ENCODE measurements around the gene PLCH2. TPM values are rescaled to one million over a fixed set of nuclear protein-coding genes. Genes with fewer than 3 reads are reported as not detected.

Gene PLCH2
- total and polyA plus RNA-seq, 2 of the 13 experiments (the other 11 are each of a cell fraction or from before 2014, with no cell fraction given) = 0.15 to 0.67 TPM

DNA sequence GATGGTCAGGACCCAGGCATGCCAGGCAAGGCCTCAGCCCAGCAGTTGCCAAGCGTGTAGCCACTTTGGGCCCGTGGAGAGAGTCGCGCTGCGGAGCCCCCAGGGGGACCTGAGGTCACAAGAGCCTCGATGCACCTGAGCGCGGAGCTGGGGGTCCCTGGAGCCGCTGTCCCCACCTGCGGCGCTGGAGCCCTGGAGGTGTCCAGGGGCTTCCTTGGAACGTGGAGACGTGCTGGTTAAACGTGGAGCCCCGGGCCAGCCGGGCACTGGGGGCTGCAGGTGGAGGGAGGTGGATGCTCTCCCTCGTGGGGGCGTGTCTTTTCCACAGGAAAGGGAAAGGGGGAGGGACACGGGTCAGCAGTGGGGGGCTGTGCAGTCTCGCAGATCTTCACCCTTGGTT, 3.1 kb downstream of the PLCH2 start:
- peaks cover 14 to 55% of the 10 kb centered on the region in 2 experiments; a peak in 4 of 5 replicates for H3K27me3 ChIP-seq (ENCODE audit: control insufficient read depth in 1 of 2, insufficient read depth in 2 of 2, low read length in 2 of 2)
- intact Hi-C loops (cut with micrococcal nuclease; ENCODE audit: unreplicated experiment) (no loop called here), in situ Hi-C loops (cut with HindIII; ENCODE audit: extremely low pct_ligation_motif_present, low pct_unique_long_range_greater_than_20kb) (no loop called here)
- H2AFZ ChIP-seq (ENCODE audit: low read length) = no peak overlapping the region
- no peak overlapping the region for H3K27ac ChIP-seq (ENCODE audit: extremely low read length, insufficient read depth, low read length)
- H4K20me1 ChIP-seq (ENCODE audit: insufficient read depth, low read length) = peaks cover 4% of the 10 kb centered on the region; the same call in 1 of the 2 replicates
- ATAC-seq (no peak), DNase-seq (ENCODE audit: low spot score) (no peak), FAIRE-seq (no peak)
- peaks cover 11% of the 10 kb centered on the region; the same call in 1 of the 2 replicates for H3K4me1 ChIP-seq (ENCODE audit: insufficient read depth, low read length)
- no peaks in the 10 kb centered on the region for H3K9me3 ChIP-seq (ENCODE audit: low read length)
- no peak overlapping the region for H3K4me2 ChIP-seq (ENCODE audit: low read depth, low read length)
- no peaks in the 10 kb centered on the region for H3K79me2 ChIP-seq (ENCODE audit: insufficient read depth, low read length)
- WGBS (ENCODE audit: low lambda C conversion rate) = 32% methylated on average over 10 of the region's 20 CpGs
- no peak overlapping the region for H3K9ac ChIP-seq (ENCODE audit: insufficient read depth, low read depth, low read length)
- POLR2A ChIA-PET = no interaction called here
- TF ChIP-seq NCOA2 (CRISPR knock-in tag; IDR thresholded peaks at IDR 0.05) (no peak), NFE2 (CRISPR knock-in tag; IDR thresholded peaks at IDR 0.05) (no peak), NFATC3 (CRISPR knock-in tag; IDR thresholded peaks at IDR 0.05) (no peak), EZH2 (conservative IDR thresholded peaks at IDR 0.05; ENCODE audit: low read depth, low read length) (no peak), ZFX (CRISPR knock-in tag; IDR thresholded peaks at IDR 0.05; ENCODE audit: low read depth) (no peak), HMG20A (CRISPR knock-in tag; IDR thresholded peaks at IDR 0.05; ENCODE audit: borderline replicate concordance) (no peak), PAF1 (CRISPR knock-in tag; IDR thresholded peaks at IDR 0.05) (no peak)
- TF ChIP-seq, protein P1, sequence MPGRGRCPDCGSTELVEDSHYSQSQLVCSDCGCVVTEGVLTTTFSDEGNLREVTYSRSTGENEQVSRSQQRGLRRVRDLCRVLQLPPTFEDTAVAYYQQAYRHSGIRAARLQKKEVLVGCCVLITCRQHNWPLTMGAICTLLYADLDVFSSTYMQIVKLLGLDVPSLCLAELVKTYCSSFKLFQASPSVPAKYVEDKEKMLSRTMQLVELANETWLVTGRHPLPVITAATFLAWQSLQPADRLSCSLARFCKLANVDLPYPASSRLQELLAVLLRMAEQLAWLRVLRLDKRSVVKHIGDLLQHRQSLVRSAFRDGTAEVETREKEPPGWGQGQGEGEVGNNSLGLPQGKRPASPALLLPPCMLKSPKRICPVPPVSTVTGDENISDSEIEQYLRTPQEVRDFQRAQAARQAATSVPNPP (CRISPR knock-in tag; IDR thresholded peaks at IDR 0.05) = no peak
- no peaks in the 10 kb centered on the region for H3K36me3 ChIP-seq (replicated peaks in 1 of 2; ENCODE audit: control insufficient read depth in 1 of 2, insufficient read depth in 2 of 2, low read length in 2 of 2)
- no peak overlapping the region for H3K4me3 ChIP-seq (replicated peaks in 1 of 3; ENCODE audit: insufficient read depth in 1 of 3, low read depth in 2 of 3, low read length in 3 of 3)
- BruUV-seq (replicated peaks) = no TSS peak
- CTCF ChIA-PET (ENCODE audit: low intra/inter-chr PET ratio, low total read pairs) = no interaction called here

DNA sequence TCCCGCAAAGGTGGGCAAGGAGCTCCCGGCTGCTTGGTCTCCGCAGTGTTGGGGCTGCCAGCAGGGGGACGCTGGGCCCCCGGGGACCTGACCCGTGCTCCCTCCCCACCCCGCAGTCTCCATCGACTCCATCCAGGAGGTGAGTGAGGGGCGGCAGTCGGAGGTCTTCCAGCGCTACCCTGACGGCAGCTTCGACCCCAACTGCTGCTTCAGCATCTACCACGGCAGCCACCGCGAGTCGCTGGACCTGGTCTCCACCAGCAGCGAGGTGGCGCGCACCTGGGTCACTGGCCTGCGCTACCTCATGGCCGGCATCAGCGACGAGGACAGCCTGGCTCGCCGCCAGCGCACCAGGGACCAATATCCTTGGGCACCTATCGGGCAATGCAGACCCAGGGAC, 3.5 kb downstream of the PLCH2 start:
- ChIA-PET CTCF (ENCODE audit: low intra/inter-chr PET ratio, low total read pairs) (no interaction called here), POLR2A (no interaction called here)
- Histone ChIP-seq H3K79me2 (ENCODE audit: insufficient read depth, low read length) (no peaks in the 10 kb centered on the region), H3K4me3 (replicated peaks in 1 of 3; ENCODE audit: insufficient read depth in 1 of 3, low read depth in 2 of 3, low read length in 3 of 3) (no peak overlapping the region), H3K4me2 (ENCODE audit: low read depth, low read length) (no peak overlapping the region), H3K4me1 (ENCODE audit: insufficient read depth, low read length) (peaks cover 11% of the 10 kb centered on the region; the same call in 1 of the 2 replicates), H3K9me3 (ENCODE audit: low read length) (no peaks in the 10 kb centered on the region), H4K20me1 (ENCODE audit: insufficient read depth, low read length) (peaks cover 4% of the 10 kb centered on the region; the same call in 1 of the 2 replicates), H3K36me3 (replicated peaks in 1 of 2; ENCODE audit: control insufficient read depth in 1 of 2, insufficient read depth in 2 of 2, low read length in 2 of 2) (no peaks in the 10 kb centered on the region), H3K27ac (ENCODE audit: extremely low read length, insufficient read depth, low read length) (no peak overlapping the region), H2AFZ (ENCODE audit: low read length) (no peak overlapping the region), H3K27me3 (ENCODE audit: control insufficient read depth in 1 of 2, insufficient read depth in 2 of 2, low read length in 2 of 2) (peaks cover 14 to 53% of the 10 kb centered on the region in 2 experiments; a peak in 4 of 5 replicates), H3K9ac (ENCODE audit: insufficient read depth, low read depth, low read length) (no peak overlapping the region)
- no TSS peak for BruUV-seq (replicated peaks)
- DNase-seq (ENCODE audit: low spot score) (no peak), ATAC-seq (no peak), FAIRE-seq (no peak)
- WGBS (ENCODE audit: low lambda C conversion rate) = 63% methylated on average over 11 of the region's 28 CpGs
- no peak for TF ChIP-seq ARNT2 (CRISPR knock-in tag; IDR thresholded peaks at IDR 0.05; ENCODE audit: low read depth)
- TF ChIP-seq TBL1XR1 (IDR thresholded peaks at IDR 0.05; ENCODE audit: borderline replicate concordance, low read length, partially characterized antibody) = no peak
- in situ Hi-C loops (cut with HindIII; ENCODE audit: extremely low pct_ligation_motif_present, low pct_unique_long_range_greater_than_20kb) = no loop called here
- intact Hi-C loops (cut with micrococcal nuclease; ENCODE audit: unreplicated experiment) = no loop called here

Measured in HepG2 (cell line).